Astrocyte of the spinal cord (primary cell): ENCODE results near the gene ITSN1.
A peak's percentile ranks its signal among the peaks of the same experiment; 100 is the strongest.

ENCODE experiments used
- DNase-seq: peaks from one replicate; pipeline ENCODE4 v3.0.0; 2011; ENCODE audit warnings: low read depth, low spot score
- H3K4me3 ChIP-seq: 2 replicates; pipeline ENCODE4 v1.5.1; 2011; ENCODE audit warnings: low read depth, mild to moderate bottlenecking, low read length, moderate library complexity
- CTCF ChIP-seq: IDR thresholded peaks from 2 replicates; pipeline ENCODE4 v1.5.1; 2012; ENCODE audit warnings: low read depth, mild to moderate bottlenecking, low read length, inconsistent platforms
- in situ Hi-C: cut with HindIII; loops from 2 replicates; pipeline ENCODE4 v1.10.0; 2017; ENCODE audit warnings: low sequenced_read_pairs

The ITSN1 gene

DNA sequence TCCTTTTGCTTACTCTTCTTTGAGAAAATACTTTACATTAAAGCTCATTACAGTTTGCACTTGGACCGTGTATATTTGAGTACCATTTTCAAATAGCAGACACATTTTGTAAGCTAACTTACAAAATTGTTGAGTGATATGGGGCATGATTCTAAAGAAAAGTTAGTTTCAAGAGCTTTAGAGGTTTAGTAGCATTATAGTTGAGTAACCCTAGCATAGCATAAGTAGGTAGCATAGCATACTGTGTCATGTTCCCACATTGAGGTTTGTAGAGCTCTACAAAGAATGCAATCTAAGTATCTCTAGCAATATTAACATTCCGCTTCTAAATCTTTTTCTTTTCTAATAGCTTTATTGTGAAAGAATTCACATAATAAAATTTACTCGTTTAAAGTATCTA, 92.0 kb downstream of the ITSN1 start:
- peak; percentile 48 for DNase-seq
- no peak for TF ChIP-seq CTCF
- no peak overlapping the region for H3K4me3 ChIP-seq
- in situ Hi-C loops: no loop called here

DNA sequence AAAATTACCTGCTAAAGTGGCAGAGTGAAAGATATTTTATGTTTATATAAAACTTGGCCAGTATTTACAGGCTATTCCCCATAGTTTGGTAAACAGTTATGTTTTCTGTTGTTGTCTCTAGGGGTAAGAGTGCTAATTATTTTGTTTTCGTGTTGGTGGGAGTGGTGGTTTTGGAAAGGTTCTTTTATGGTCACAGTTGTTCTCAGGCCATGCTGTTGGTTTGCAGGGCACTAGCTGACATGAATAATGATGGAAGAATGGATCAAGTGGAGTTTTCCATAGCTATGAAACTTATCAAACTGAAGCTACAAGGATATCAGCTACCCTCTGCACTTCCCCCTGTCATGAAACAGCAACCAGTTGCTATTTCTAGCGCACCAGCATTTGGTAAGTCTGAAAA, 92.5 kb downstream of the ITSN1 start:
- no peak for DNase-seq
- in situ Hi-C loops: no loop called here
- H3K4me3 ChIP-seq: no peak overlapping the region
- no peak for TF ChIP-seq CTCF

DNA sequence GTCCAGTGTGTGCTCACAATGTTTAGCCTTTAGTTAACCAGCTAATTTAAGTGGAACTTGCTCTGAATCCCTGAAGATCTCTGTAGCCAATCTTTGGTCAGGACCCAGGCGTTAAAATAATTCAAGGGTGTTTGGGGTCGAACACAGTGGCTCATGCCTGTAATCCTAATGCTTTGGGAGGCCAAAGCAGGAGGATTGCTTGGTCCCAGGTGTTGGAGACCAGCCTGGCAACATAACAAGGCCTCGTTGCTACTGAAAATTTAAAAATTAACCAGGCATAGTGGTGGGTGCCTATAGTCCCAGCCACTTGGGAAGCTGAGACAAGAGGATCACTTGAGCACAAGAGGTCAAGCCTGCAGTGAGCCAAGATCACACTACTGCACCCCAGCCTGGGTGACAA, 94.3 kb downstream of the ITSN1 start:
- H3K4me3 ChIP-seq: no peak overlapping the region
- TF ChIP-seq CTCF: no peak
- no peak for DNase-seq
- in situ Hi-C loops: no loop called here

GRCh38 chr21:33739701-33740100, 97.4 kb downstream of the ITSN1 start:
- no peak for TF ChIP-seq CTCF
- in situ Hi-C loops: no loop called here

DNA sequence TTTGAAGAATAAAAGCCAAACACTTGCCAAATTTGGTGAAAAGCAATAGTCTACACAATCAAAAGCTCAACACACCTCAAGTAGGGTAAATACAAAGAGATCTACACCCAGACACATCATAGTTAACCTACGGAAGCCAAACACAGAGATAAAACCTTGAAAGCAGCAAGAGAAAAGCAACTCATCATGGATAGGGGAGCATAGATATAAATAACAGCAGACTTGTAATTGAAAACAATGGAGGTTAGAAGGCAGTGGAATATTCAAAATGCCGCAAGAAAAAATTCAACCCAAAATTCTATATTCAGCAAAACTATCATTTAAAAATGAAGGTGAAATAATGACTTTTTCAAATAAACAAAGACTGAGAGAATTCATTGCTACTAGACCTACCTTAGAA, 105.1 kb downstream of the ITSN1 start:
- no peak for DNase-seq
- TF ChIP-seq CTCF: no peak
- in situ Hi-C loops: no loop called here

More at GRCh38 chr21:33739701-33740100, 97.4 kb downstream of the ITSN1 start:
- DNase-seq: no peak
- H3K4me3 ChIP-seq: no peak overlapping the region

GRCh38 chr21:33748903-33749302, 106.6 kb downstream of the ITSN1 start:
- DNase-seq: no peak
- no peak for TF ChIP-seq CTCF
- no peak overlapping the region for H3K4me3 ChIP-seq
- in situ Hi-C loops: no loop called here

More for the DNA sequence above, 105.1 kb downstream of the ITSN1 start:
- no peak overlapping the region for H3K4me3 ChIP-seq

DNA sequence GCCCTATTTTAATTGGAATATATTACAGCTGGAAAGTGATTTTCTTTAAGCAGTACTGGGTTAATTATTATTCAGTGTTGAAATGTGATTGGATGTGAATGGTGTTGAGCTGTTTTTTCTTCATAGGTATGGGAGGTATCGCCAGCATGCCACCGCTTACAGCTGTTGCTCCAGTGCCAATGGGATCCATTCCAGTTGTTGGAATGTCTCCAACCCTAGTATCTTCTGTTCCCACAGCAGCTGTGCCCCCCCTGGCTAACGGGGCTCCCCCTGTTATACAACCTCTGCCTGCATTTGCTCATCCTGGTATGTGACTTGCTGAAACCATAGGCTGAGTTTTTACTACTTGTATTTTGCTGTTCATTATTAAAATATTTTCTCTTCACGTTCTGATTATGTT, 107.7 kb downstream of the ITSN1 start:
- no peak overlapping the region for H3K4me3 ChIP-seq
- TF ChIP-seq CTCF: no peak
- in situ Hi-C loops: no loop called here
- no peak for DNase-seq
